ENCODE measurements around the gene STARD9.

The STARD9 gene

GRCh38 chr15:42696626-42697025 is 121.2 kb downstream of the STARD9 start:
- DNase-seq = no peak

DNA sequence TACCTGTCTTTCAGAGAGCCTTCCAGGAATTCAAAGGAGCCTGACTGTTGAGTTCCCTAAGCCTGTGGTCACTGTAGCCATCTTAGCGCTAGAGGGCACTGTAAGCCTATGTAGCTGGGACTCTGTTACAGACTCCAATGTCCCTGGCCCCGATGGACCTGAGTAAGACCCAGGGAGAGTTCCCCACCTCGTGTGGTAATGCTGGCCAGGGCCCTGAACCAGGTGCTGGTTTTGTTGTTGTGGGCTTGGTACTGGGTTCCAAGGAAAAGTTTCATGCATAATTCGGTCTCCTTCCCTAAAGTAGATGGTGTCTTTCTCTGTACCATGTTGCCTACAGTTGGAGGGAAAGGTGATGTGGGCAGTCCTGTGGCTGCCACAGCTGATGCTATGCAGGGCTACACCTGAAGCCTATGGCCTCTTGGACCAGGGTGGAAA is 129.1 kb downstream of the STARD9 start:
- peak; percentile 57 for DNase-seq

DNA sequence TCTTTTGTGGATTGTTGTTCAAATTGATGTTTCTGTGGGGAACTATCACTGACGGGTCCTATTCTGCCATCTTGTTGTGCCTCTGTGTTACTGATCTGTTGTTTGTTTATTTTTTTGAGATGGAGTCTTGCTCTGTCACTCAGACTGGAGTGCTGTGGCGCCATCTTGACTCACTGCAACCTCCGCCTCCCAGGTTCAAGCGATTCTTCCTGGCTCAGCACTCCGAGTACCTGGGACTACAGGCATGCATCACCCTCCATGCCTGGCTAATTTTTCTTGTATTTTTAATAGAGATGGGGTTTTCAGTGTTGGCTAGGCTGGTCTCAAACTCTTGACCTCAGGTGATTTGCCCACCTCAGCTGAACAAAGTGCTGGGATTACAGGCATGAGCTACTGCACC is 129.9 kb downstream of the STARD9 start:
- no peak for DNase-seq

- DNase-seq = no peak
These were observed 131.7 kb downstream of the STARD9 start for GRCh38 chr15:42707068-42707467.

DNA sequence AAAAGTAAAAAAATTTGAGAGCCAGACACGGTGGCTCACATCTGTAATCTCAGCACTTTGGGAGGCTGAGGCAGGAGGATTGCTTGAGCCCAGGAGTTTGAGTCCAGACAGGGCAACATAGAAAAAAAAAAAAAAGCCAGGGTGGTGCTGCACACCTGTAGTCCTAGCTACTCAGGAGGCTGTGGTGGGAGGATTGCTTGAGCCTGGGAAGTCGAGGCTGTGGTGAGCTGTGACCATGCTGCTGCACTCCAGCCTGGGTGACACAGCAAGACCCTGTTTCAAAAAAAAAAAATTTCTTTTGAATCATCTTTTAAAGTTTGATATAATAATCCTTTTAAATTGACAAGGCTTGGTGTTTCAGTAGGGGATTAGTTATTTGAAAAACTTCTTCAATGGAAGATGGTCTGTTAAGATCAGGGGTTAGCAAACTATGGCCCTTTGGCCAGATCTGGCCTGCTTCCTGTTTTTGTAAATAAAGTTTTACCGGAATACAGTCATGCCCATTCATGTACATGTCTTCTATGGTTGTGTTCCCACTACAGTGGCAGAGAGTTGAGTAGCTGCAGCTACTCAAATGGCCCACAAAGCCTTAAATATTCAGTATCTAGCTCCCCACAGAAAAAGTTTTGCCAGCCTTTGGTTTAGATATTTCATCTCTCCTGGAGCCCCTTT is 132.6 kb downstream of the STARD9 start:
- no peak for DNase-seq

DNA sequence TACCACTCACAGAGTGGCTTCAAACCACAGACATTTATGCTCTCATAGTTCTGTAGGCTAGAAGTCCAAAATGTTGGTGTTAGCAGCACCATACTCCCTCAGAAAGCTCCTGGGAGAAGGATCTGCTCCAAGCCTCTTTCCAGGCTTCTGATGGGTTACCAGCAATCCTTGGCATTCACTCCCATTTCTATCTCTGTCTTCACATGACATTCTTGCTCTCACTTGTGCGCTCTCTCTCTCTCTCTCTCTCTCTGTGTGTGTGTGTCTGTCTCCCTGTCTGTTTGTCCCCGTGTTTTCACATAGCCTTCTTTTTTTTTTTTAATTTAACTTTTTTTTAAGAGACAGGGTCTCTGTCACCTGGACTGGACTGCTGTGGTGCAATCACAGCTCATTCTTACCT is 135.3 kb downstream of the STARD9 start:
- no peak for DNase-seq

- DNase-seq = no peak
These were observed 136.3 kb downstream of the STARD9 start for GRCh38 chr15:42711746-42712145.

- no peak for DNase-seq
These were observed 137.2 kb downstream of the STARD9 start for GRCh38 chr15:42712584-42712983.

GRCh38 chr15:42716125-42716524 is 140.7 kb downstream of the STARD9 start:
- no peak for DNase-seq

GRCh38 chr15:42716626-42717025 is 141.2 kb downstream of the STARD9 start:
- DNase-seq = no peak

DNA sequence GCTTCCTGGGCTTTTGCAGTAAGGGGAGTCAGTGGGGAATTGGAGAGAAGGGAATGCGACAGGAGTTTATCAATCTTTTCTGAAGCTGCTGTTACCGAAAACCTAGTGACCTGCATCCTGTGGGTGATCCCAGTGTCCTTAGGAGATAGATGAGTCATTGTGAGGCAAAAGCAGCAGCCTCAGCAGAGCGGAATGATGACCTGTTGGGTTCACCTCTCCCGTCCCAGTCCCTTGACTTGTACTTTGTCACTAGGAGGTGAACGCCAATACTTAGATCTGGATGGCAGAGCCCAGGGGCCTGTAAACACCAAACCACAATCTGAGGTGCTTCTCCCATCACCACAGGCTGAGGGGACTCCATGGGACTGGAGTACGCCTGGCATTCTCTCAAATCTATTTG is 143.6 kb downstream of the STARD9 start:
- DNase-seq = no peak

GRCh38 chr15:42720071-42720470 is 144.7 kb downstream of the STARD9 start:
- DNase-seq = no peak

GRCh38 chr15:42721016-42721415 is 145.6 kb downstream of the STARD9 start:
- DNase-seq = no peak

DNA sequence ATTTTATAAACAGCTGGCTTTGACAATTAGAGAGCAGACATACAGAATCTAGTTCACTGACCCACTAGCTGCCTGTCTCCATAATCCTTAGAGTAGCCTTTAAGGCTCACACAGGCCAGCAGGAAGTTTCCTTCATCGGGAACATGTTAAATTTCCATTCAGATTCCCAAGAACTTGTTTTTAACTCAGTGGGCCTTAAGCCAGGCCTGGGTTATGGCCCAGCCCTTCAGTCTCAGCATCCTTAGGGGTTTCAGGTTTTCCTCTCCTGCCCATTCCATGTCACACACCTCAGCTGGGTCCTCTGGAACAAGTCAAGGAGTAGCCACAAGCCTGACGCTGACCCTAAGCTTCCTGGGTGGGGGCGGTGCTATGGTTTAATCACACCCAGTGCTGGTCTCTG is 146.5 kb downstream of the STARD9 start:
- DNase-seq = no peak

- DNase-seq = no peak
These were observed 147.7 kb downstream of the STARD9 start for GRCh38 chr15:42723068-42723467.

- no peak for DNase-seq
These were observed 148.9 kb downstream of the STARD9 start for GRCh38 chr15:42724276-42724675.

DNA sequence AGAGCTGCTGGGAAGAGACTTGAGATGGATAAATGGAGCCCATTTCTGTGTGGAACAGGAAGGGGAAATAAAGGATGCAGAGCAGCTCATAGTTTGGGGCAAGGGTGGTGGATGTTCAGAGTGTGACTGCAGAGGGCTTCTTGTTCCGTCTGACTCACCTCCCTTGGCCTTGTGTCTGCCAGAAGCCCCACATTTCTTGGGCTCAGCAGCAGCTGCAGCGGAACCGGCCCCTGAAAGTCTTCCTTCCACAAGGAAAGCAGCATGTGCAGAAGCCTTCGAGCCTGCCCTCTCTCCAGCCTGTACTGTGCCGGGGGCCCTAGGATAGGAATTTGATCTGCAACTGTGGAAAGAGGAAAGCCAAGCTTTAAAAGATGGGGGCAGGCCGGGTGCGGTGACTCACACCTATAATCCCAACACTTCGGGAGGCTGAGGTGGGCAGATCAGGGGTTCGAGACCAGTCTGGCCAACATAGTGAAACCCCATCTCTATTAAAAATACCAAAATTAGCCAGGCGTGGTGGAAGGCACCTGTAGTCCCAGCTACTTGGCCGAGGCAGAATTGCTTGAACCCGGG is 150.0 kb downstream of the STARD9 start:
- no peak for DNase-seq

DNA sequence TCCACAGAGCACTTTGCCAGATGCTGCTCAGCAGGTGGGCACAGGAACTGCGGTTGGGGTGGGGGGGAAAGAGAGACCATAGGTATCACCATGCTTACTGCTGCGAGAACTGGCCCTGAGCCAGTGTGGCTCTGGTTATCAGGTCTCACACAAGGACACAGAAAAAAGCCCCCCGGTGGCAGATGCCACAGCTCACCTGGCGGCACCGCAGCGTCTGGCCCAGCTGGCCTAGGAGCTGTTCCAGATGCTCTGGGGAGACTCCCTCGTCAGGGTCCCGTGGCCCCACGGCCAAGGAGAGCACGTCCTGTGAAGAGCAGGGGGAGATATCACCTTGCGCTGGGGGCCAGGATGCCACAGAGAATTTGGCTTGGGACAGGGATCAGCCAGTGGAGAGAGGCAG is 150.7 kb downstream of the STARD9 start:
- no peak for DNase-seq

GRCh38 chr15:42727750-42728381 is 152.5 kb downstream of the STARD9 start:
- no peak for DNase-seq

DNA sequence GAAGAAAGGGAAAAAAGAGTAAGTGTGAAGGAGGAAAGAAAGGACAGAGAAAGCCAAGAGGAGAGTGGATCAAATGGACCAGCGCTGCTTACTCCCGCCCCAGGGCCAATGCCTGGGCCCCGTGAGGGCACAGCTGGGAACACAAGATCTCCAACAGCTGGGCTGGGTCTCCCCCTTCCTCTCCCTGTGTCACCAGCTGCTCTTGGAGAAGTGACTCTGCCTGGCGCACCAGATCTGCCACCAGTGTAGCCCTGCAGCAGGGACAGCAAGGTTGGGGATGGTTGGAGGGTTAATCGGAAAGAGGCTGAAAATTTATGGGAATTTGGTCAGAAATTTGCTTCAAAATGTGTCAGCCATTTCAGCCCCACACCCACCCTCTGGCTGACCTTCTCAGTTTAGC is 153.2 kb downstream of the STARD9 start:
- no peak for DNase-seq

GRCh38 chr15:42728972-42729371 is 153.6 kb downstream of the STARD9 start:
- DNase-seq = no peak

DNA sequence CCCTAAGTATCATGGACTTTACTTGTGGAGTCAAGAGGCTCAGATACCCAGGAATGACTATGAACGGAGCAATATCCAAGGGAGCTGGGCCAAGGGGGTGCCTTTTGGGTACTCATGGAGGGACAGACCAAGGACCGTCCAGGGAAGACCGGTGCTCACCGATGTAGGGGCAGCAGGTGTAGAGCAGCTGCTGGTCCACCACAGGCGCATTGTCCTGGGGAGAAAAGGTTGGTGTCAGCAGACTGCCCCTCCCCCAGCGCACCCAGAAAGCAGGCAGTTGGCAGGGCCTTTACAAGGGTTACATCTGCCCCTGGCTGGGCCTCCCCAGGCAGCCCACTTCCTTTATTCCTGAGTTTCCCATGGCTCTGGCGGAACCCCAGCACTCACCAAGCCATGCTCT is 154.0 kb downstream of the STARD9 start:
- DNase-seq = no peak

GRCh38 chr15:42730135-42730534 is 154.7 kb downstream of the STARD9 start:
- DNase-seq = no peak

GRCh38 chr15:42730536-42730935 is 155.1 kb downstream of the STARD9 start:
- DNase-seq = no peak

GRCh38 chr15:42731461-42731860 is 156.1 kb downstream of the STARD9 start:
- no peak for DNase-seq
